DOHH2 (cell line): ENCODE measurements around the gene MED17.

Source experiments
- H3F3A ChIP-seq: fragments of 200-600 bp; sonication (generic), shearing (Covaris generic); 2 replicates; pipeline ENCODE4 v1.6.0; 2016; ENCODE audit warnings: antibody characterized with exemption, mild to moderate bottlenecking; ENCODE audit not compliant: control insufficient read depth, insufficient read depth
- H3K27ac ChIP-seq: fragments of 200-600 bp; sonication (generic); 2 replicates; pipeline ENCODE4 v1.5.1; 2014; ENCODE audit warnings: low read depth, mild to moderate bottlenecking, low read length, moderate library complexity
- H3K27me3 ChIP-seq: fragments of 200-600 bp; sonication (generic); 2 replicates; pipeline ENCODE4 v1.6.1; 2014; ENCODE audit warnings: mild to moderate bottlenecking, low read length, mixed read lengths; ENCODE audit not compliant: control insufficient read depth
- H3K36me3 ChIP-seq: fragments of 200-600 bp; sonication (generic); 2 replicates; pipeline ENCODE4 v1.6.1; 2014; ENCODE audit warnings: mild to moderate bottlenecking, low read length, moderate library complexity, mixed read lengths; ENCODE audit not compliant: control insufficient read depth
- H3K4me1 ChIP-seq: fragments of 200-600 bp; sonication (generic); 2 replicates; pipeline ENCODE4 v1.6.1; 2014; ENCODE audit warnings: mild to moderate bottlenecking, low read length, mixed read lengths; ENCODE audit not compliant: control insufficient read depth
- H3K4me2 ChIP-seq: fragments of 200-600 bp; sonication (generic); 2 replicates; pipeline ENCODE4 v1.6.0; 2014; ENCODE audit warnings: mild to moderate bottlenecking, low read length, moderate library complexity
- H3K4me3 ChIP-seq: fragments of 200-600 bp; sonication (generic); 2 replicates; pipeline ENCODE4 v1.5.1; 2014; ENCODE audit warnings: mild to moderate bottlenecking, low read length, mixed read lengths
- H3K79me2 ChIP-seq: fragments of 200-600 bp; sonication (generic); 2 replicates; pipeline ENCODE4 v1.6.1; 2014; ENCODE audit warnings: mild to moderate bottlenecking, low read length, mixed read lengths; ENCODE audit not compliant: control insufficient read depth
- H3K9me2 ChIP-seq: fragments of 200-600 bp; sonication (generic); replicated peaks from 2 replicates; pipeline ENCODE4 v1.6.1; 2014; ENCODE audit warnings: mild to moderate bottlenecking, low read length, mixed read lengths; ENCODE audit not compliant: control insufficient read depth
- H3K9me3 ChIP-seq: fragments of 200-600 bp; sonication (generic); 2 replicates; pipeline ENCODE4 v1.6.1; 2014; ENCODE audit warnings: antibody characterized with exemption, low read length, mixed read lengths; ENCODE audit not compliant: control insufficient read depth, insufficient read depth
- H4K20me1 ChIP-seq: fragments of 200-600 bp; sonication (generic); 2 replicates; pipeline ENCODE4 v1.6.0; 2014; ENCODE audit warnings: low read depth, mild to moderate bottlenecking, antibody characterized with exemption, low read length, moderate library complexity; ENCODE audit not compliant: control insufficient read depth, insufficient read depth
- CTCF ChIP-seq: fragments of 200-600 bp; sonication (generic); IDR thresholded peaks from one replicate; pipeline ENCODE4 v1.5.1; 2014; ENCODE audit warnings: antibody characterized with exemption, mild to moderate bottlenecking, low read depth, low read length; ENCODE audit not compliant: poor library complexity, severe bottlenecking
- EZH2phosphoT487 ChIP-seq: fragments of 200-600 bp; sonication (generic); IDR thresholded peaks from 2 replicates; pipeline ENCODE4 v1.6.1; 2017; ENCODE audit warnings: borderline replicate concordance, mild to moderate bottlenecking, antibody characterized with exemption, low read length, moderate library complexity, mixed read lengths

MED17 gene

GRCh38 chr11:93845181-93846092, 61.4 kb downstream of the MED17 start:
- Histone ChIP-seq H3K79me2 (no peaks in the 10 kb centered on the region), H3K27ac (no peak overlapping the region), H4K20me1 (no peaks in the 10 kb centered on the region), H3K36me3 (no peaks in the 10 kb centered on the region), H3K4me2 (no peak overlapping the region), H3K9me3 (no peaks in the 10 kb centered on the region), H3F3A (no peaks in the 10 kb centered on the region), H3K4me3 (no peak overlapping the region), H3K27me3 (no peaks in the 10 kb centered on the region), H3K4me1 (no peaks in the 10 kb centered on the region), H3K9me2 (no peaks in the 10 kb centered on the region)
- no peak for TF ChIP-seq EZH2phosphoT487
- TF ChIP-seq CTCF = no peak

- TF ChIP-seq CTCF (no peak), EZH2phosphoT487 (no peak)
- H3K9me3 ChIP-seq = no peaks in the 10 kb centered on the region
- H3K27me3 ChIP-seq = no peaks in the 10 kb centered on the region
- no peaks in the 10 kb centered on the region for H3K79me2 ChIP-seq
- H3K4me2 ChIP-seq = no peak overlapping the region
- H3K4me3 ChIP-seq = no peak overlapping the region
- H3K36me3 ChIP-seq = no peaks in the 10 kb centered on the region
- H3K4me1 ChIP-seq = no peaks in the 10 kb centered on the region
- H4K20me1 ChIP-seq = no peaks in the 10 kb centered on the region
- no peaks in the 10 kb centered on the region for H3K9me2 ChIP-seq
- H3F3A ChIP-seq = no peaks in the 10 kb centered on the region
- no peak overlapping the region for H3K27ac ChIP-seq
These were observed 62.3 kb downstream of the MED17 start for GRCh38 chr11:93846411-93846810.

GRCh38 chr11:93849201-93849600, 65.1 kb downstream of the MED17 start:
- H3K9me2 ChIP-seq = no peaks in the 10 kb centered on the region
- H3K4me2 ChIP-seq = no peak overlapping the region
- H3K4me1 ChIP-seq = no peaks in the 10 kb centered on the region
- TF ChIP-seq EZH2phosphoT487 (no peak), CTCF (no peak)
- no peak overlapping the region for H3K4me3 ChIP-seq
- H3K9me3 ChIP-seq = no peaks in the 10 kb centered on the region
- H3K27ac ChIP-seq = no peak overlapping the region
- H3K36me3 ChIP-seq = no peaks in the 10 kb centered on the region
- H4K20me1 ChIP-seq = no peaks in the 10 kb centered on the region
- H3F3A ChIP-seq = no peaks in the 10 kb centered on the region
- H3K79me2 ChIP-seq = no peaks in the 10 kb centered on the region
- no peaks in the 10 kb centered on the region for H3K27me3 ChIP-seq
